Measurements from ENCODE around the gene AGO3. TPM values are rescaled to one million over a fixed set of nuclear protein-coding genes. Genes with fewer than 3 reads are reported as not detected.

Gene AGO3
- total RNA-seq, 1 donor from 2014 or later, result 29.2 TPM

GRCh38 chr1:35902671-35903070, 28.2 kb upstream of the AGO3 start:
- no peak overlapping the region for H3K27ac Mint-ChIP-seq (ENCODE audit: unreplicated experiment)
- H3K4me3 Mint-ChIP-seq, result no peak overlapping the region
- H3K36me3 Mint-ChIP-seq (ENCODE audit: low read depth), result peaks cover 17% of the 10 kb centered on the region
- no peaks in the 10 kb centered on the region for H3K27me3 Mint-ChIP-seq (ENCODE audit: low read depth)
- H3K4me1 Mint-ChIP-seq, result no peaks in the 10 kb centered on the region
- H3K9me3 Mint-ChIP-seq, result no peaks in the 10 kb centered on the region
- no peak for DNase-seq (ENCODE audit: low read depth, low spot score)
- TF ChIP-seq, protein P1, sequence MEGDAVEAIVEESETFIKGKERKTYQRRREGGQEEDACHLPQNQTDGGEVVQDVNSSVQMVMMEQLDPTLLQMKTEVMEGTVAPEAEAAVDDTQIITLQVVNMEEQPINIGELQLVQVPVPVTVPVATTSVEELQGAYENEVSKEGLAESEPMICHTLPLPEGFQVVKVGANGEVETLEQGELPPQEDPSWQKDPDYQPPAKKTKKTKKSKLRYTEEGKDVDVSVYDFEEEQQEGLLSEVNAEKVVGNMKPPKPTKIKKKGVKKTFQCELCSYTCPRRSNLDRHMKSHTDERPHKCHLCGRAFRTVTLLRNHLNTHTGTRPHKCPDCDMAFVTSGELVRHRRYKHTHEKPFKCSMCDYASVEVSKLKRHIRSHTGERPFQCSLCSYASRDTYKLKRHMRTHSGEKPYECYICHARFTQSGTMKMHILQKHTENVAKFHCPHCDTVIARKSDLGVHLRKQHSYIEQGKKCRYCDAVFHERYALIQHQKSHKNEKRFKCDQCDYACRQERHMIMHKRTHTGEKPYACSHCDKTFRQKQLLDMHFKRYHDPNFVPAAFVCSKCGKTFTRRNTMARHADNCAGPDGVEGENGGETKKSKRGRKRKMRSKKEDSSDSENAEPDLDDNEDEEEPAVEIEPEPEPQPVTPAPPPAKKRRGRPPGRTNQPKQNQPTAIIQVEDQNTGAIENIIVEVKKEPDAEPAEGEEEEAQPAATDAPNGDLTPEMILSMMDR (conservative IDR thresholded peaks at IDR 0.05), result no peak

DNA sequence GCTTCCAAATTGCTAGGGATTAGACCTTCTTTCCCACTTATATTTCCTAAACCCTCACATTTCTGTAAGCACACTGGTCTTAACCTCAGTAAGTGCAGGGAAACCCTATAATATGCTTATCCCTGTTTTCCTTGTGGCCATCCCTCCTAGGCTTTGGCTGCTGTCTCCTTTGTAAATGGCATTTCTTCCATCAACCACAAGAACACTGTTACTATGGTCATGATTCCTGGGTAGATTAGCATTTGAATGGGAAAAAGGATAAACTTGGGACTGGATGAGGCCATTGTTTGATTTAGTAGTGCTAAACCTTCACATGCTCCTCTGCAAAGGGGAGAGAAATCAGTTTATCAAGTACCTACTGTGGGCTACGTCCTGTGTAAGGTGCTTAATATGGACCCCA, 16.2 kb upstream of the AGO3 start:
- TF ChIP-seq, protein P1 (conservative IDR thresholded peaks at IDR 0.05), result no peak
- H3K4me1 Mint-ChIP-seq, result no peaks in the 10 kb centered on the region
- no peaks in the 10 kb centered on the region for H3K9me3 Mint-ChIP-seq
- no peak overlapping the region for H3K4me3 Mint-ChIP-seq
- peaks cover 17% of the 10 kb centered on the region for H3K36me3 Mint-ChIP-seq (ENCODE audit: low read depth)
- DNase-seq (ENCODE audit: low read depth, low spot score), result no peak
- H3K27me3 Mint-ChIP-seq (ENCODE audit: low read depth), result no peaks in the 10 kb centered on the region
- peak overlapping the region; percentile 23 for H3K27ac Mint-ChIP-seq (ENCODE audit: unreplicated experiment)

DNA sequence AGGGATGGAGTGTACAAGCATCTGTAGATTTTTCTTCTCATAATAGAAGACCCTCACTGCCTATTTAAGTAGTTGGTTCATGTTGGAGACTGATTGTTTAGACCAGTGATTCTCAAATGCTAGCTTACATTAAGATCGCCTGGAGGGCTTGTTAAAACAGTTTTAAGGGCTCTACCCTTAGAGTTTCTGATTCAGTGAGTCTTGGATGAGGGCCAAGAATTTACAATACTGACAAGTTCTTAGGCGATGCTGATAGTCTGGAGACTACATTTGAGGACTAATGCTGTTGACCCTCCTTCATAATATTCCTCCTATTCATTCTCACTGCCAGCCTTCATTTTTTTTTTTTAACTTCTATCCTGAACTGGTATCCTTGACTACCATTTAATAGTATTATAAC, 15.2 kb upstream of the AGO3 start:
- Mint-ChIP-seq H3K9me3 (no peaks in the 10 kb centered on the region), H3K4me1 (no peaks in the 10 kb centered on the region), H3K4me3 (no peak overlapping the region), H3K27ac (ENCODE audit: unreplicated experiment) (no peak overlapping the region), H3K36me3 (ENCODE audit: low read depth) (peaks cover 17% of the 10 kb centered on the region), H3K27me3 (ENCODE audit: low read depth) (no peaks in the 10 kb centered on the region)
- DNase-seq (ENCODE audit: low read depth, low spot score), result no peak
- TF ChIP-seq, protein P1 (conservative IDR thresholded peaks at IDR 0.05), result no peak

GRCh38 chr1:35923791-35924221, 7.1 kb upstream of the AGO3 start:
- Mint-ChIP-seq H3K36me3 (ENCODE audit: low read depth) (peaks cover 6% of the 10 kb centered on the region), H3K9me3 (no peaks in the 10 kb centered on the region), H3K4me1 (no peaks in the 10 kb centered on the region), H3K4me3 (no peak overlapping the region), H3K27me3 (ENCODE audit: low read depth) (no peaks in the 10 kb centered on the region), H3K27ac (ENCODE audit: unreplicated experiment) (no peak overlapping the region)
- DNase-seq (ENCODE audit: low read depth, low spot score), result no peak
- TF ChIP-seq, protein P1 (conservative IDR thresholded peaks at IDR 0.05), result no peak

DNA sequence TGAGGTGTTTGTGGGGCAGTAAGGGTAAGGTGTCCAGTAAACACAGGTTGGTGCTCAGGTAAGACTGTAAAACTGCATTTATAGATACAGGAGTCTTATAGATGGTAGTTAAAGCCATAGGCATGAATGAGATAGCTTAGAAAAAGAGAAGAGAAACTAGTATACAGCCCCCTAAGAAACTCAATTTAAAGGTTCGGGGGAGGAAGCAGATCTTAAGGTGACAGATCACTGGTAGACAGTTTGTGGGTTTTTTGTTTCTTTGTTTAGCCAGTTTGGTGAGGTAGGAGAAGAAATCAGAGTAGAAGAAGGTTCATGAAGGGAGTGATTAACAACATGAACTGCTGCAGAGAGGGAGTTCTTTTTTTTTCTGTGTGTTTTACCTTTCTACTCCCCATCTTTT, 6.1 kb upstream of the AGO3 start:
- no peaks in the 10 kb centered on the region for H3K27me3 Mint-ChIP-seq (ENCODE audit: low read depth)
- no peak overlapping the region for H3K4me3 Mint-ChIP-seq
- peaks cover 4% of the 10 kb centered on the region for H3K4me1 Mint-ChIP-seq
- H3K36me3 Mint-ChIP-seq (ENCODE audit: low read depth), result peaks cover 3% of the 10 kb centered on the region
- H3K27ac Mint-ChIP-seq (ENCODE audit: unreplicated experiment), result no peak overlapping the region
- no peak for DNase-seq (ENCODE audit: low read depth, low spot score)
- TF ChIP-seq, protein P1 (conservative IDR thresholded peaks at IDR 0.05), result no peak
- no peaks in the 10 kb centered on the region for H3K9me3 Mint-ChIP-seq

DNA sequence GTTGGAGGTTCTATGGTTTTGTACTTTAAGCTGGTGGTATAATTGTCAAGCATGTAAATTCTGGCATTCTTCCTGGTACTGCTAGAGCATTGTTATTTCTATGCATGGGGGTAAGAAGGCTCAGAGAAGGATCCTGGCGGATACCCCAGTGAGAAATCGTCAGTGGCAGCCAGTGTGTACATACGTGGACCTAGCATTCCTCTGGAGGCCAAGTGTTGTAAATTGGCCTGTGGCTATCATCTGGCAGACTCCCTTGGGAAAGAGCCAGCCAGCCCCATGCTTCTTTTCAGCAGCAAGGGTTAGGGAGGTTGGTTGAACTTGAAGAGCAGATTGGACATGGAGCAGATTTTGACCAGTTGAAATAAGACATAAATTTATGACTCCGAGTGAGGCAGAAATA, 5.2 kb upstream of the AGO3 start:
- H3K27me3 Mint-ChIP-seq (ENCODE audit: low read depth), result no peaks in the 10 kb centered on the region
- H3K4me1 Mint-ChIP-seq, result peaks cover 10% of the 10 kb centered on the region
- no peaks in the 10 kb centered on the region for H3K9me3 Mint-ChIP-seq
- peak overlapping the region; percentile 40 for H3K4me3 Mint-ChIP-seq
- TF ChIP-seq, protein P1 (conservative IDR thresholded peaks at IDR 0.05), result no peak
- DNase-seq (ENCODE audit: low read depth, low spot score), result no peak
- no peak overlapping the region for H3K27ac Mint-ChIP-seq (ENCODE audit: unreplicated experiment)
- H3K36me3 Mint-ChIP-seq (ENCODE audit: low read depth), result peaks cover 3% of the 10 kb centered on the region
